HUES64 (cell line): ENCODE results near the gene CNTFR.

Source experiments
- H3K27ac ChIP-seq: 2 replicates; pipeline ENCODE4 v1.7.0; 2013; ENCODE audit warnings: low read depth, low read length, inconsistent platforms
- H3K27me3 ChIP-seq: 2 replicates; pipeline ENCODE4 v1.6.1; 2013; ENCODE audit warnings: mild to moderate bottlenecking, low read length; ENCODE audit not compliant: insufficient read depth
- H3K36me3 ChIP-seq: 2 replicates; pipeline ENCODE4 v1.6.1; 2013; ENCODE audit warnings: mild to moderate bottlenecking, low read length; ENCODE audit not compliant: insufficient read depth
- H3K4me1 ChIP-seq: 2 replicates; pipeline ENCODE4 v1.6.1; 2013; ENCODE audit warnings: mild to moderate bottlenecking, low read length, moderate library complexity; ENCODE audit not compliant: insufficient read depth
- H3K4me3 ChIP-seq: 2 replicates; pipeline ENCODE4 v1.5.1; 2013; ENCODE audit warnings: mild to moderate bottlenecking, low read length, moderate library complexity
- H3K9ac ChIP-seq: 2 replicates; pipeline ENCODE4 v1.6.1; 2013; ENCODE audit warnings: mild to moderate bottlenecking, low read depth, low read length
- H3K9me3 ChIP-seq: 2 replicates; pipeline ENCODE4 v1.6.1; 2013; ENCODE audit warnings: low read depth, low read length; ENCODE audit not compliant: insufficient read depth
- WGBS: fragments of 150-250, 120-280 bp; methylation state at CpG from one replicate; pipeline ENCODE4 v1.1.7; 2013; ENCODE audit warnings: missing lambda C conversion rate; 5-methylcytosine and 5-hydroxymethylcytosine counted together

CNTFR gene

DNA sequence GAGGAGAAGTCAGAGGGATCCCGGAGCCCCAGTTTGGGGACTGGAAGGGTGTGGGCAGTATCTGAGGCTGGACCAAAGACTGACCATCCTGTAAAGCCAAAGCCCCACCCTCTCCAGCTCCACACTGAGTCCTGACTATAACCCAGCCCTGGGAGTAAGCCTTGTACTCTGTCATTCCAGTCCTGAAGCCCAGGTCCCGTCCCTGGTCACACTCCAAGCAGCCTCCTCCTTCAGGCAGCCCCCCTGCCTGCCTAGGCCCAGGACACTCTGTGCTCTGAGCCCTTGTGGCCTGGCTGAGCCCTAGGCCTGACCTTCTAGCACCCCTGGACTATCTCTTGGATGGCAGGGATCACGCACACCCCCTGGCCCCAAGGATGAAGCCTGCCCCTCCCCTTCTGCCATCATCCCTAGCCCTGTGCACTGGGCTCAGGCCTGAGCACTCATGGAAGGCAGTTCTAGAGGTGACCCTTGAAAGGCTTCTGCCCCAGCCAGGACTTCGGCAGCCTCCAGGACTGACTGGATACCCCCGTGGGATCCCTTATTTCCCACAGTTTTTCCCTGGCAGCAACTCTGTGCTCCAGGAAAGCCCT, 38.7 kb downstream of the CNTFR start:
- Histone ChIP-seq H3K27me3 (no peaks in the 10 kb centered on the region), H3K4me3 (no peak overlapping the region), H3K27ac (no peak overlapping the region), H3K9me3 (no peaks in the 10 kb centered on the region), H3K4me1 (peaks cover 13% of the 10 kb centered on the region; the same call in 1 of the 2 replicates), H3K9ac (no peak overlapping the region), H3K36me3 (no peaks in the 10 kb centered on the region)
- 83% methylated on average over 5 of the region's 5 CpGs for WGBS

DNA sequence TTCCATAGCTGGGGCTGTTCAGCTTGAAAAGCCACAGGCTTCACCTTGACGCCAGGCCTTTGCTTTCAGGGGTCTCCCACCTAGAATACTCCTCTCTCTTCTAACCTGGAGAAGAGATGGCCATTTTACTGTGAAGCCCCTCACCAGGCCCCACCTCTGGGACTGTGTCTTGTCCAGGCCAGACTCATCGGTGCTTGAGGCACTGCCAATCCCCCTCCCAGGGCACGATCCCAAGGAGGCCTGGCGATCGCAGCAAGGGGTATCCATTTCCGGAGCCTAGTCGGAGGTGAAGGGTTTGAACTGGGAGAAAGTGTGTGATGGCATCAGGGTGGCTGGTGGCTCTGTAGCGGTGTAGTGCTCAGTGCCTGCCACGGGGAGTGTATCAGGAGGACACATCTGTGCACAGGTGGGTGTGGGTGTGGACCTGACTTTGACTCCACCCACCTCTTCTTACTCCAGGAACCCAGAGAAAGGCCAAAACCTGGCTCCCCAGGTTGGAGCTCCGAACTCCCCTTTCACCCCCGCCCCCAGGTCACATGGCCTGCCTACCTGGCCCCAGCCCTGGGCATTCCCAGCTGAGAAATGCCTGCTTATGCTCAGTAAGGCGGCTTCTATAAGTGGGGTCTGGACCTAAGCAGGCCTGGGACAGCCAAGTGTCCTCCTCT, 39.4 kb downstream of the CNTFR start:
- H3K9me3 ChIP-seq = no peaks in the 10 kb centered on the region
- H3K36me3 ChIP-seq = no peaks in the 10 kb centered on the region
- H3K4me1 ChIP-seq = peaks cover 9% of the 10 kb centered on the region; the same call in 1 of the 2 replicates
- no peaks in the 10 kb centered on the region for H3K27me3 ChIP-seq
- WGBS = 85% methylated on average over 12 of the region's 12 CpGs
- no peak overlapping the region for H3K9ac ChIP-seq
- H3K4me3 ChIP-seq = no peak overlapping the region
- no peak overlapping the region for H3K27ac ChIP-seq

DNA sequence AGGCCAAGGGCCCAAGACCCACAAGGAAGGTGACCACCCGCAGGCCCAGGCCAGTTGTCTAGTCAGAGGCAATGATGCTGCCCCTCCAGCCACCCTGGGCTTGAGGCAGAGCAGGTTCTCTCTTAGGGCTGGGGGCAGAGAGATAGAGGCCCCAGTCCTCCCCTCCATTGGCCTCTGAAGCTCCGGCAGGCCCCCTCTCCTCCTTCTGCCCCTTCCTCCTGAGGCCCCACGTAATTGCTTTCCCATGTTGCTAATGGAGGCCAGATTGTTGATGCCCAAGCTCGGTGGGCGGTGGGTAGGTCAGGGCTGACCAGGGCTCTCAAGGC, 40.2 kb downstream of the CNTFR start:
- no peaks in the 10 kb centered on the region for H3K9me3 ChIP-seq
- no peaks in the 10 kb centered on the region for H3K36me3 ChIP-seq
- 92% methylated on average over 5 of the region's 5 CpGs for WGBS
- H3K27ac ChIP-seq = no peak overlapping the region
- no peaks in the 10 kb centered on the region for H3K27me3 ChIP-seq
- 0 out of 2 replicates have a peak, but pooled peaks cover 3% of the 10 kb centered on the region for H3K4me1 ChIP-seq
- H3K4me3 ChIP-seq = no peak overlapping the region
- H3K9ac ChIP-seq = no peak overlapping the region

DNA sequence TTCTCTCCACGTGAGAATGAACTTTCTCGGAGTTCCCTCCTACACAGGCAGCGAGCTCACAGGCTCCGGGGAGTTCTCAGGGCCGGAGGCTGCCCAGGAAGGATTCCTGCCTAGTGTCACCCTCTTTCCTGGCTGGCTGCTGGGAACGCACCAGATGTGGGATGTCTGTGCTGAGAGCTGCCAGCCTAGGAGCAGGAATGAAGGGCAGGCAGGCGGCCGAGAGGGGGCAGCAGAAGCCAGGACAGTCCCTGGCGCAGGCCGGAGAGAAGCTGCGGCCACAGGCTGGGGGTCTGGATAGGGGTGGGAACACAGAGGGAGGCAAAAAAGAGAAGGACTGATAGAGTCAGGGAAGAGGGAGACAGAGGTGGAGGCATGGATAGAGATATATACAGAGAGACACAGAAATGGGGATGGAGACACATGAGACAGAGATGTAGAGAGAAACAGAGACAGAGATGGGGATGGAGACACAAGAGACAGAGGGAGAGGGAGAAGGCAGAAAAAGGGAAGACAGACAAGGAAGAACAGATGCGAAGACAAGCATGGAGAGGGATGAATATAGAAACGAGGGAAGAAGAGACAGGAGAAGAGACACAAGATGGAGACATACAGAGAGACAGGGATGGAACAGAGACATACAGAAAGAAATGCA, 41.4 kb downstream of the CNTFR start:
- no peaks in the 10 kb centered on the region for H3K9me3 ChIP-seq
- no peaks in the 10 kb centered on the region for H3K4me1 ChIP-seq
- H3K4me3 ChIP-seq = no peak overlapping the region
- no peaks in the 10 kb centered on the region for H3K27me3 ChIP-seq
- H3K27ac ChIP-seq = no peak overlapping the region
- H3K9ac ChIP-seq = no peak overlapping the region
- H3K36me3 ChIP-seq = no peaks in the 10 kb centered on the region
- WGBS = 29% methylated on average over 13 of the region's 13 CpGs

DNA sequence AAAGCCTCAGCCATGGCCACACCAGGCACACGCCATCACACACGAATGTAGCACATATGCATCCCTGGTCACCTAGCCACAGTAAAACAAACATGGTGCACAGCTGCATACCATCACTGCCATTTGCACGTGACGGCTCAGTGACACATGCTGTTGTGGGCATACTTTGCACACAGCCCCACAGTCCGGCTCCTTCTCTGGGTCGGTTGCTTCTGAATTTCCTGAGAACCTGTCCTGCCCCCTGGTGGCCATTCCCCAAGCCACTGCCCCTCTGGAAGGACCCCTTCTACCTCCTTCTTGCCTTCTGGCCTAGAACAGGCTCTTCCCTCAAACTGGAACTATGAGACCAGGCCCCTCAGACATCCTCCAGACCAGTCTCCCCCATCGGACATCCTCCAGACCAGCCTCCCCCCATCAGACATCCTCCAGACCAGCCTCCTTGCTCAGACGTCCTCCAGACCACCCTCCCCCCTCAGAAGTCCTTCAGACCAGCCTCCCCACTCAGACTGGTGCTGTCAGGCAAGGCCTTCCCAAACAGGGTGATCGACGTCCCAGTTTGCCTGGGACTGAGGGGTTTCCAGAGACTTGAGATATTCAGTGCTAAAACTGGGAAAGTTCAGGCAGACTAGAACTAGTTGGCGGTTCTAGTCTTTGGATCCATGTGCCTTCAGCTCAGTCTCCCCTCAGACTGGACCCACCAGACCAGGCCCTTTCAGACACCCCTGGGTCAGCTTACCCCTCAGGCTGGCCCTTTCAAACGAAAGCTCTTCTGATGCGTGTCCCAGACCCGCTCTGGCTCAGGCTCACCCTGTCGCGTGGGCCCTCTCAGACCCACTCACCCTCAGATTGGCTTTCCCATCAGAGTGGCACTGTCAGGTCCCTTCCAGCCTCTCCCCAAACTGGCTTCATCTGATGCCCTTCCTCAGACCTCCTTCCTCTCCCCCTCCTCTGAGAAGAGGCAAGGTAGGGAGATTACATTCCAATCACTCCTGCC, 42.4 kb downstream of the CNTFR start:
- H3K36me3 ChIP-seq = no peaks in the 10 kb centered on the region
- no peaks in the 10 kb centered on the region for H3K4me1 ChIP-seq
- 71% methylated on average over 16 of the region's 16 CpGs for WGBS
- no peaks in the 10 kb centered on the region for H3K27me3 ChIP-seq
- H3K4me3 ChIP-seq = no peak overlapping the region
- H3K9ac ChIP-seq = no peak overlapping the region
- no peaks in the 10 kb centered on the region for H3K9me3 ChIP-seq
- H3K27ac ChIP-seq = no peak overlapping the region

DNA sequence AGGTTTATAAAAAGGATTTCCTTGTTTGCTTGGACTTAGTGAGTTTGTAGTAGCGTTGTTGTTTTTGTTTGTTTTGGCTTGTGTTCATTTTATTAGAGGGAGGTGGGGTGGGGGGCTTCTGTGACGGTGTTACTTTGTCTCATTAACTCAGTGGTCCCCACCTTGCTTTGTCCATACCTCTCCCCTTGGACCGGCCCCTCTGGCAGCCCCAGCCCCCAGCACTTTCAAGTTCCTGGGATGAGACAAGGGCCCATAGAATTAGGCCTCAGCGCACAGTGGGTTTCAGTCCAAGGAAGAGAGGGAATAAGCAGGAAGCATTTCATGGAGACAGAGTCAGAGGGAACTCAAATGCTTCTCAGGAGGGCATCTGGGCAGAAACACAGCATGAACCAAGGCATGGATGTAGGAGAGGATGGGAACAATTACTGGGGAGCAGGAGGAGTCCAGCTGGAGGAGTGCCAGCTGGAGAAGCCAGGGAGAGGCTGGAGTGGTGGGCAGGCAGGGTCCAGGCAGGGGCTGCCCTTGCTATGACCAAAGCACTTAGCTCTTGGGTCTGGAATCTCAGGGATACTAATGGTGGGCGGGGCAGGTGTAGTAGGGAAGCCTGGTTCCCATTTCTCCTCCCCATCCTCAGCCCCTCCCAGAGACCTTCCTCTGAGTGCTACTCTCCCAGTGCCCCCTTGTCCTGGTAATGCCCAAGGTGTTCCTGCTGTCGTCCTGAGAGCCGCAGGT, 43.3 kb downstream of the CNTFR start:
- no peaks in the 10 kb centered on the region for H3K36me3 ChIP-seq
- WGBS = 90% methylated on average over 7 of the region's 7 CpGs
- H3K27ac ChIP-seq = no peak overlapping the region
- H3K4me1 ChIP-seq = no peaks in the 10 kb centered on the region
- no peak overlapping the region for H3K9ac ChIP-seq
- H3K27me3 ChIP-seq = no peaks in the 10 kb centered on the region
- H3K9me3 ChIP-seq = no peaks in the 10 kb centered on the region
- H3K4me3 ChIP-seq = no peak overlapping the region

DNA sequence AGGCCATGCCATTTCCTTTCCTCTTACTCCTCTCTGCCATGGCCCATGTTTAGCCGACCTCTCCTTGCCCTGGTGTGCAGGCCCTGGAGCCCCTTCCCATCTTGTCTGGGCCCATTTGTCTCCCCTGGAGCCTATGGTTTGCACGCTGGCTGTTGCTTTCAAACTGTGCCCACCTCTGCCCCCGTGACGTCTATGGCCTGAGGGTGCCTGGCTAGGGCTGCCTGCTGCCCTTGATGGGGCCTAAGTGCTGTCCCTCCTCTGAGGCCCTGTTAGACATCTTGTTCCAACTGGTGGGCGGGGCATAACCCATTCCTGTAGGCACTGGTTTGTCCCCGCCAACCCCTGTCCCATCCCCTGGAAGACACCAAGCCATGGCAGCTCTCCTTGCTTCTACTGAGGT, 44.0 kb downstream of the CNTFR start:
- Histone ChIP-seq H3K27ac (no peak overlapping the region), H3K27me3 (no peaks in the 10 kb centered on the region), H3K4me3 (no peak overlapping the region), H3K9me3 (no peaks in the 10 kb centered on the region), H3K9ac (no peak overlapping the region), H3K4me1 (no peaks in the 10 kb centered on the region), H3K36me3 (no peaks in the 10 kb centered on the region)
- WGBS = 90% methylated on average over 6 of the region's 6 CpGs

DNA sequence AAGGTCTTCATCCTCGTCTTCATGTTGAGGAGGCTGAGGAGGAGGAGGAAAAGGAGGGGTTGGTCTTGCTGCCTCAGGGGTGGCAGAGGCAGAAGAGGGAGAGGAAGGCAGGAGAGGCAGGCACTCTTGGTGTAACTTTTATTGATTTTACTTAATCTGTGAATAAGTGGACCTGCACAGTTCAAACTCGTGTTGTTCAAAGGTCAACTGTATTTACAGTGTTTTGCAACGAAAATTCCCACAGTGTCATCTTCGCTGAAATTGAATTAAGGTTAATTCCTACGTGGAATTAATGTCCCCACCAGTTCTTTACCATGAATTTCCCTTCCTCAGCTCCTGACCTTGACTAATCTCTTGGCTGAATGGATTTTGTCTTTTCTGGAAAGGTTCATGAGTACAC, 45.5 kb downstream of the CNTFR start:
- Histone ChIP-seq H3K36me3 (no peaks in the 10 kb centered on the region), H3K9ac (no peak overlapping the region), H3K9me3 (no peaks in the 10 kb centered on the region), H3K4me3 (no peak overlapping the region), H3K27me3 (no peaks in the 10 kb centered on the region), H3K27ac (no peak overlapping the region), H3K4me1 (no peaks in the 10 kb centered on the region)
- WGBS = 85% methylated on average over 5 of the region's 5 CpGs

DNA sequence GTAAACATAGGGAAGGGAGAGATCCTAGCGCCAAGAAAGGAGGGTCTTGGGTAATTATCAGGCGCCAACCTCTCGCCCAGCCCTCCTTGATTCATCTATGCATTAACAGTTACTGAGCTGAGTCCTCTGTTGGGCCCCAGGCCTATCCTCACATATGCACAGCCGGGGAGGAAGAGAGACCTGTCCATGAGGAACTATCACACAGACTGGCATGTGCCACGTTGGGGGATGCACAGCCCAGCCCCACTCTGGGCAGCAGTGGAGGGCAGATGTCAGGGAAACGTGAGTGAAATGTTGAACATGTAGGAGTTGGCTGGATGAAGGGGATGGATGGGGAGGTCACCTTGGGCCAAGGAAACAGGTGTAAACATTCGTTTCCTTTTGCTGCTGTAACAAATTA, 48.0 kb downstream of the CNTFR start:
- no peaks in the 10 kb centered on the region for H3K36me3 ChIP-seq
- H3K9ac ChIP-seq = no peak overlapping the region
- no peaks in the 10 kb centered on the region for H3K9me3 ChIP-seq
- H3K27ac ChIP-seq = no peak overlapping the region
- H3K4me1 ChIP-seq = no peaks in the 10 kb centered on the region
- H3K27me3 ChIP-seq = no peaks in the 10 kb centered on the region
- H3K4me3 ChIP-seq = no peak overlapping the region
- 83% methylated on average over 7 of the region's 7 CpGs for WGBS

DNA sequence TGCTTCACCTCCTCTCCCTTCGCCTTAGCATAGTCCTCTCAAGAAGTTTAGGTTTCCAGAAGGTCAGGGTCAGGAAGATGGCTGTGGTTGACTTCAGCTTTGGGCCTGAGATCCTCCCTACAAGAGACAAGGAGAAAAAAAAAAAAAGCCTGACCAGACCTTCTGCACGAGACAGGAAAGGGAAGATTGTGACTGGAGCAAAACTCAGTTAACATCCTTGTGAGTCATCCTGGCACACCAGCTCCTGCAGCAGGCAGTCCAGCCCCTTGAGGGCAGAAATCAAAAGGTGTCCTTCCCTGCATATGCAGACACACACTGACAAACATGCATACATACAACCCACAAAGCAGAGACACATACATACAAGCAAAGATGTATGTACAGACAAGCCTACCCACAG, 48.7 kb downstream of the CNTFR start:
- no peak overlapping the region for H3K9ac ChIP-seq
- no peaks in the 10 kb centered on the region for H3K9me3 ChIP-seq
- no peaks in the 10 kb centered on the region for H3K36me3 ChIP-seq
- no peak overlapping the region for H3K27ac ChIP-seq
- no peaks in the 10 kb centered on the region for H3K27me3 ChIP-seq
- 65% methylated on average over 1 of the region's 2 CpGs for WGBS
- H3K4me1 ChIP-seq = no peaks in the 10 kb centered on the region
- H3K4me3 ChIP-seq = no peak overlapping the region
